HepG2 (cell line): Measurements from ENCODE around the gene PRR33. TPM values are rescaled to one million over a fixed set of nuclear protein-coding genes. Genes with fewer than 3 reads are reported as not detected.

ENCODE experiments used
- ARID5B ChIP-seq: IDR thresholded peaks from 2 replicates; pipeline ENCODE4 v1.4.0; 2020; ENCODE audit warnings: mild to moderate bottlenecking, missing genetic modification reagents
- HCFC1 ChIP-seq: fragments of 150-350 bp; IDR thresholded peaks from 2 replicates; pipeline ENCODE4 v1.6.1; 2014; ENCODE audit warnings: low read depth, low read length
- MAFK ChIP-seq, 2 experiments: IDR thresholded peaks in 1 of 2; conservative IDR thresholded peaks in 1 of 2; 2 replicates each; pipeline ENCODE4 v1.6.1; 2011; ENCODE audit warnings: improper control_type of control experiment in 2 of 2, low read length in 2 of 2
- NCOR1 ChIP-seq: fragments of 200-600 bp; sonication (generic); IDR thresholded peaks from 2 replicates; pipeline ENCODE4 v1.7.0; 2017; ENCODE audit warnings: antibody characterized with exemption, low read length, borderline replicate concordance
- ZBTB2 ChIP-seq: sonication (generic); formaldehyde crosslinking; IDR thresholded peaks from 2 replicates; pipeline ENCODE4 v1.8.0; 2022; ENCODE audit warnings: low read depth, missing genetic modification reagents
- ZKSCAN5 ChIP-seq: sonication (generic); formaldehyde crosslinking; IDR thresholded peaks from 2 replicates; pipeline ENCODE4 v1.5.1; 2020; ENCODE audit warnings: mild to moderate bottlenecking, missing genetic modification reagents
- ZNF136 ChIP-seq: sonication (generic); formaldehyde crosslinking; IDR thresholded peaks from 2 replicates; pipeline ENCODE4 v1.8.1; 2022; ENCODE audit warnings: low read depth, mild to moderate bottlenecking, moderate library complexity, missing genetic modification reagents
- ZNF180 ChIP-seq: sonication (generic); formaldehyde crosslinking; IDR thresholded peaks from 2 replicates; pipeline ENCODE4 v1.4.0; 2020; ENCODE audit warnings: low read depth, missing genetic modification reagents, borderline replicate concordance
- ZNF407 ChIP-seq: sonication (generic); formaldehyde crosslinking; IDR thresholded peaks from one replicate; pipeline ENCODE4 v1.5.1; 2020; ENCODE audit warnings: mild to moderate bottlenecking, missing genetic modification reagents; ENCODE audit errors: not compliant biosample characterization
- ZNF564 ChIP-seq: sonication (generic); formaldehyde crosslinking; IDR thresholded peaks from 2 replicates; pipeline ENCODE4 v1.8.1; 2023; ENCODE audit warnings: mild to moderate bottlenecking, missing genetic modification reagents
- ZNF670 ChIP-seq: sonication (generic); formaldehyde crosslinking; IDR thresholded peaks from 2 replicates; pipeline ENCODE4 v1.8.0; 2022; ENCODE audit warnings: mild to moderate bottlenecking, missing genetic modification reagents, borderline replicate concordance
- polyA plus RNA-seq, 8 experiments: library from polyadenylated mRNA; depleted of rRNA in 3 of 8; stranded (reverse) in 7 of 8; unstranded in 1 of 8; fragments of >200 nt; fragmentation: Illumina TruSeq in 4 of 8; extraction: Trizol in 4 of 8; gene quantifications; 2 replicates each; pipeline versions ENCODE4 v1.2.1 to v1.2.3, GENCODE V29; 2011 to 2016; ENCODE audit warnings: low read depth in 4 of 8, missing spikeins in 1 of 8, mixed read lengths in 1 of 8; ENCODE audit not compliant: insufficient read depth in 1 of 8
- total RNA-seq, 5 experiments: library from RNA; depleted of rRNA; stranded (reverse); fragments of >200 nt; fragmentation: Illumina TruSeq; extraction: Trizol; gene quantifications; 2 replicates each; pipeline ENCODE4 v1.2.3, GENCODE V29; 2016; ENCODE audit warnings: low read depth in 1 of 5
- TF ChIP-seq, protein P1 (sequence below): sonication (generic); formaldehyde crosslinking; conservative IDR thresholded peaks from 2 replicates; pipeline ENCODE4 v1.4.0; 2020; ENCODE audit warnings: missing genetic modification reagents

Gene PRR33
- total and polyA plus RNA-seq, 2 of the 13 experiments (the other 11 are each of a cell fraction or from before 2014, with no cell fraction given), result not detected

DNA sequence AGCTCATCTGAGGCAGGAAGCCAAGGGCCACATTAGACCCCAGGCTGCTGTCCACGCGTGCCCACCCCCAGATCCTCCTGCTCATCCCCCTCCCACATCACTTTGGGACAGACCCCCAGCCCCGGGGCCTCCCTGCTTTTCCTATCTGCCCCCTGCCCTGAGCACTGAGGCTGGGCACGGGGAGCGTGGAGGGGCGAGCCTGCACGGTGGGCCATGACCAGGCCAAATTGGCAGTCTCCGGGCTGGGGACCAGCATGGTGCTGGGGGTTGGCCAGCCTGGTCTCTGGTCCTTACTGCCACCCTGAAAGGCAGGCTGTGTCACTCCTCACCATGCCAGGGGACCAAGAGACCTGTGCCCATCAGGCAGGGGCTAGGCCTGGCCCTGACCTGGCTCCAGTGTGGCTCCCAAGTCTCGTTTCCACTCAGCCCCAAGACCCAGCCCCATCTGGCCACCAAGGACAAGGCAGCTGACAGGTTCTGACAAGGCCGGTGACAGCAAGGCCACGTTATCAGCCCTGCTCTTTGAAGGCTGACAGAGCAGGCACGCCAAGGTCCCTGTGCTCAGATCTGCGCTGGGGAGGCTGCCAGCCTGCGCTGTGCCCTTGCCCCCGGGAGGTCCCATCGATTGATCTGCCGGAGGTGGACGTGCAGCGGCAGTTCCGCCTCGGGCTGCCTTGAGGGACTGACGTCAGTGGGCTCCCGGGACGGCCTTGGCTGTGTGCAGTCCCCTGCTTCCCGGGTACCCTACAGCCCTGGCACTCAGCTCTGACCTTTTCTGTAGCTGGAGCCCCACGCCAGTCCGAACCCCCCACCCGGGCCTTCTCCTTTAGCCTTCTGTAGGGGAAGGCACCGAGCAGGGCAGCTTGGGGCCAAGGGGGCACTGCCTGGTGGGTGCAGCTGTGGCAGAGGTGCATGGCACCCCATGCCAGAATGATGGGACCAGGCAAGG lies 49.3 kb downstream of the PRR33 start (continued):
- TF ChIP-seq ZBTB2 (peak; percentile 61; the same call in 1 of the 2 replicates), ZNF670 (peak; percentile 97), ZNF136 (peak; percentile 97), ZNF180 (CRISPR knock-in tag) (no peak), ARID5B (CRISPR knock-in tag) (peak; percentile 94), HCFC1 (no peak), NCOR1 (no peak), ZNF564 (CRISPR knock-in tag) (peak; percentile 78; the same call in 1 of the 2 replicates), ZKSCAN5 (no peak; the same call in 1 of the 2 replicates), MAFK (conservative IDR thresholded peaks at IDR 0.05 in 1 of 2, IDR thresholded peaks at IDR 0.05 in 1 of 2; ENCODE audit: low read length in 2 of 2) (no peak), ZNF407 (CRISPR knock-in tag) (no peak)
- TF ChIP-seq, protein P1, sequence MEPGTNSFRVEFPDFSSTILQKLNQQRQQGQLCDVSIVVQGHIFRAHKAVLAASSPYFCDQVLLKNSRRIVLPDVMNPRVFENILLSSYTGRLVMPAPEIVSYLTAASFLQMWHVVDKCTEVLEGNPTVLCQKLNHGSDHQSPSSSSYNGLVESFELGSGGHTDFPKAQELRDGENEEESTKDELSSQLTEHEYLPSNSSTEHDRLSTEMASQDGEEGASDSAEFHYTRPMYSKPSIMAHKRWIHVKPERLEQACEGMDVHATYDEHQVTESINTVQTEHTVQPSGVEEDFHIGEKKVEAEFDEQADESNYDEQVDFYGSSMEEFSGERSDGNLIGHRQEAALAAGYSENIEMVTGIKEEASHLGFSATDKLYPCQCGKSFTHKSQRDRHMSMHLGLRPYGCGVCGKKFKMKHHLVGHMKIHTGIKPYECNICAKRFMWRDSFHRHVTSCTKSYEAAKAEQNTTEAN (CRISPR knock-in tag), result no peak
